GM04504 (cell line): ENCODE measurements around the gene FCN2.

ENCODE experiments used
- DNase-seq: peaks from one replicate; pipeline ENCODE4 v3.0.0-alpha.2; 2012; ENCODE audit warnings: low read depth

The FCN2 gene

GRCh38 chr9:134888603-134889190 lies 8.1 kb downstream of the FCN2 start:
- DNase-seq = no peak

DNA sequence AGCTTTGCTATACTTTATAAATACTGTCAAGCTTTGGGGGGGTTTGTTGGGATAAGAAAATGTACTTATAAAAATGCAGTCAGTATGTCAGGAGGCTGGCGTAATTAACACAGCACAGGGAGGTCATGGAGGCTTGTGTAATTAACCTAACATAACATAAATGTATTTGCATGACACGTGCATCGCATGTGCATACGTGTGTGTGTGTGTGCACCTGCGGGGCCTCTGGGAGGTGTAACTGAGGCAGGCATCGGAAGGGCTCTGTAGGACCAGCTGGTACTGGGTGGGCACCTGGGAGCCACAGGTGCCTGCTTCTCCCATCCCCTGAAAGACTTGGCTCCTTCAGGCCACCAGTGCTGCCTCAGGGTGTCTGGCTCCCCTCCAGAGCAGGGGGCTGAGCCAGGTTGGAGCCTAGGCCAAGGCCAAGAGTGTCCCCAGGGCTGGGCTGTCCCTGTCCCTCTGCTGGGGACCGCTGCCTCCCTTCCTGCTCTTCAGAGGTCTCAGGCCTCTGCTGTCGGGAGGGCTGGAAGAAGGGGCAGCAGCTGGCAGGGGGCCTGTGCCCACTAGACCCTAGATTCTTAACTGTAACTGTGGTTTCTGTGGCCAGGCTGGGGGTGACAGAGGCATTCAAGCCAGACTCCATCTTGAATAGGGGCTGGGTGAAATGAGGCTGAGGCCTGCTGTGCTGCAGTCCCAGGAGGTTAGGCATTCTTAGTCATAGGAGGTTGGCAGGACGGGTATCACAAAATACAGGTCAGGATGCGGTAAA lies 9.0 kb downstream of the FCN2 start:
- no peak for DNase-seq

GRCh38 chr9:134890155-134890495 lies 9.5 kb downstream of the FCN2 start:
- no peak for DNase-seq

GRCh38 chr9:134891053-134891452 lies 10.4 kb downstream of the FCN2 start:
- DNase-seq = no peak

GRCh38 chr9:134891713-134892112 lies 11.1 kb downstream of the FCN2 start:
- DNase-seq = no peak

DNA sequence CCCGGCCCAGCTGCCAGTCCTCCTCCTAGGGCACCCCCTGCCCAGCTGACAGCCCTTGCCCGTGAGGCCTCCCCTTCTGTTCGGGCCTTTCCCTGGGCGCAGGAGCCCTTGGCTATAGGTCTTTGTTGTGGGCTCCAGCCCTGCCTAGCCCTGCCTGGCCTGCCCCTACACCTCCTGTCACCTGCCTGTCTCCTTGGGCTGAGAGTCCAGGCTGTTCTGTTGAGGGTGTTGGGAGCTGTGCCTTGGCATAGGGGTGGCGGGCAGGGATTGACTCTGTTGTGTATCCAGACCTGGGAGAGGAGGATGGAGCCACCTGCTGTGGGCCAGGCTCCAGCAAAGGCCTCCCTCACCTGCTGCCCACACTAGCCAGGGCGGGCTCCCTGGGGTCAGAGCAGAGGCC lies 11.6 kb downstream of the FCN2 start:
- no peak for DNase-seq

GRCh38 chr9:134892820-134893420 lies 12.3 kb downstream of the FCN2 start:
- no peak for DNase-seq

- no peak for DNase-seq
These were observed 13.7 kb downstream of the FCN2 start for GRCh38 chr9:134894136-134894860.

DNA sequence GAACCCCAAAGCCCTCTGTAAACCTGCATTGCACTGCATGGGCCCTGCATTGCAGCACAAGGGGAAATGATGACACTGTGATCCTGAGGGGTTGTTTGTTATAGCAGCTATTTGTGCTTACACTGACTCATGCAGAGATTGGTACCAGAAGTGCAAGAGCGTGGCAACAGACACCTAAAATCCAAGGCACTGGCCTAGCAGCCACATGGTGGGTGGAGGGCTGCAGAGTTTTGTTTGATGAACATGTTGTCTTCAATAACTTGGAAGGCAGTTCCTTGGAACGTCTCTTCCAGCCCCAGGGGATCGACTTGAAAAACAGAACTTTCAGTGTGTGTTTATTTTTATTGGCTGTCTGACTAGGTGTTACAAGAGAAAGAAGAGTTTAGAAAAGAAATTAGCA lies 14.5 kb downstream of the FCN2 start:
- no peak for DNase-seq

- no peak for DNase-seq
These were observed 14.9 kb downstream of the FCN2 start for GRCh38 chr9:134895567-134895907.

- DNase-seq = peak; percentile 12
These were observed 15.6 kb downstream of the FCN2 start for GRCh38 chr9:134895908-134896833.

DNA sequence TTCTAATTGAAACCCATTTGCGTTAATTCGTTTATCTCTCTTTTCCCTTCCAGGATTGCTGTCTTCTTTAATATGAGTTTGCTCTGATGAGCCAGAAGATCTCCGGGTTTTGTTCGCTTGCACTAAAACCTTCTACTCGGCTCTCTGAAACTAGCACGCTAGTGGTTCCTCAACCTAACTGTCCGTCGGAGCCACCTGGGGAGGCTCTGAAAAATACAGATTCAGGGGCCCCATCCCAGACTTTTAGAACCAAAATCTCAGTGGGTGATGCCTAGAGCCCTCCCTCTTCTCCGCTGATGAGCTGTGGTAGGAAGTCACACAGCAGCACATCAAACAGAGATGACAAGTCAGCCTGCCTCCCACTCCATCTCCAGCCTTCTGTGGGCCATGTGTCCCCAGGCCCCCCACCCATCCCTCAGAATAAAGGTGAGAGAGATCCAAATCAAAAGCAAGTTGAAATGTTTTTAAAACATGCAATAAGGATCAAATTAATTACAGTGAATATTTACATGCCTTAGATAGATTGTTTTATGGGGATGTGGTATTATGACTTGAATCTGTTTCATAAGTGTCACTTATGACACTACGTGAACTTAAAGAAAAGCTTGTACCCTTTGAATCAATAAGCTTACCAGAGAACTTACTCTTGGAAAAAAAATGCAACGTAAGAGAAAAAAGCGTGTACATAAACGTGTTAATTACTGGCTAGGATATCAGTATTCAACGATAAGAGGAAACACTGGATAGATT lies 16.4 kb downstream of the FCN2 start:
- no peak for DNase-seq

DNA sequence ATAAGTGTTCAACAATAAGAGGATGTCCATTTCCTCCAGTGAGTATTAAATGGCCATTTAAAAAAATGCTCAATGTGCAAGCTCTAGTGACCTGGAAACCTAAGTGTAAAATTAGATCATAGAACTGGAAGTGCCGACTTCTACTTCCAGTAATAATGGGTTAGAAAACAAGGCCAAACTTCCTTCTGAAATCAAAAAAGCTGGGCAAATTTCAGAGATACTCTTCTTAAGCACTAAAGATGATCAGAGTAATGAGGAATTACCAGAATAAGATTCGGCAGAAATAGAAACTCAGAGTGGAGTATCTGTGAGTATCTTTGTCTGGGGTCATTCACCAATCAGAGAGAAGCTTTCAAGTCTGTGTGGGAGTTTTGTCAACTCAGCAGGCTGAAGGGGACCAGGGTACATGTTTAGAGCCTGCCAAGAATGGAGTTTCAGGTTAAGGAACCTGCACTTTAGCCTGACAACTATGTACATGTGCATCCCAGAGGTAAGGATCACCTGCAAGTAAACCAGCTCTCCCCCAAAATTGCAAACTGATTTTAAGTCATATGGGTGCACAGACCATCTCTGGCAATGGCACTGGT lies 17.1 kb downstream of the FCN2 start:
- DNase-seq = no peak

DNA sequence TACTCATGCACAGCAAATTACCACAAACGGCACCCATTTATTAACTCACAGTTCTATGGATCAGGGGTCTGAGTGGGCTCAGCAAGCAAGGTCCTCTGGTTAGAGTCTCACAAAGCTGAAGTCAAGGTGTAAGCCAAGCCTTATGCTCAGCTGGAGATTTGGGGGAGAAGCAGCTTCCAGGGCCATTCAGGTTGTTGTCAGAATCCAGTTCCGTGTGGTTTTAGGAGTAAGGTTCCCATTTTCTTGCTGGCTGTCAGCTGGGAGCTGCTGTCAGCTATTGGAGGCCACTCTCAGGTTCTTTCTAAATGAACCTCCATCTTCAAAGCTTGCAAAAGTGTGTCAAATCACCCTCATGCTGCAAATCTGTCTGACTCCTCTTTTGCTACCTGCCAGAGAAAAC lies 17.7 kb downstream of the FCN2 start:
- no peak for DNase-seq

GRCh38 chr9:134899168-134899567 lies 18.6 kb downstream of the FCN2 start:
- DNase-seq = no peak

- no peak for DNase-seq
These were observed 19.2 kb downstream of the FCN2 start for GRCh38 chr9:134899818-134900217.

GRCh38 chr9:134902936-134903335 lies 22.3 kb downstream of the FCN2 start:
- DNase-seq = no peak

- DNase-seq = no peak
These were observed 28.1 kb downstream of the FCN2 start for GRCh38 chr9:134908524-134909309.

GRCh38 chr9:134909511-134910481 lies 29.2 kb downstream of the FCN2 start:
- DNase-seq = no peak
